ENCODE data around the gene LHFPL3. TPM values are rescaled to one million over a fixed set of nuclear protein-coding genes. Genes with fewer than 3 reads are reported as not detected.

The LHFPL3 gene
- total and polyA plus RNA-seq, 2 donors (not counting 3 experiments of a cell fraction or from before 2014, with no cell fraction given): not detected

DNA sequence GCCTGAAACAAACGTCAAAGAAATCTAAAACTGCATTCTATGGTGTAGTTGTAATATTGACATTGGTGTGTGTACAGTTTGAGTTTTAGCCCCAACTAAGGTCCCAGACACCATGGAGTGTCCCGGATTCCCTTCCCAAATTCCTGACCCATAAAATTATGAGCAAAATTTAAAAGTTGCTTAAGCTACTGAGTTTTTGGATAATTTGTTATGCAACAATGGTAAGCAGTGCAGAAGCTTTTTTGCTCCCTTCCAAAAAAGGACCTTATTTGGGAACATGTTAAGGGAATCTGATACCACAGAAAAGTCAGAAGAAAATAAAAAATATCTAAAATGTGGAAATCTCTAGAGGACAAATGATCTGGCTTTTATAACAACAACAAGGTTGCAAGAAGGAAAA lies 622.4 kb downstream of the LHFPL3 start:
- Histone ChIP-seq H3K9me3 (replicated peaks; ENCODE audit: control insufficient read depth, insufficient read depth, low read length) (no peaks in the 10 kb centered on the region), H3K79me2 (ENCODE audit: control insufficient read depth, insufficient read depth, low read length) (no peaks in the 10 kb centered on the region), H3K9me1 (replicated peaks; ENCODE audit: control insufficient read depth, extremely low read depth, insufficient read depth, low read length) (no peaks in the 10 kb centered on the region), H3K27ac (ENCODE audit: insufficient read depth, low read depth, low read length) (no peak overlapping the region), H4K20me1 (replicated peaks; ENCODE audit: control insufficient read depth, extremely low read depth, insufficient read depth, low read length) (no peaks in the 10 kb centered on the region), H3K36me3 (ENCODE audit: control insufficient read depth in 2 of 2, extremely low read depth in 1 of 2, insufficient read depth in 2 of 2, low read length in 2 of 2) (no peaks in the 10 kb centered on the region), H3K27me3 (ENCODE audit: control insufficient read depth in 2 of 2, insufficient read depth in 2 of 2, low read length in 2 of 2) (no peaks in the 10 kb centered on the region), H3K4me1 (ENCODE audit: control insufficient read depth, extremely low read depth, insufficient read depth, low read length) (peaks cover 8% of the 10 kb centered on the region), H2AFZ (ENCODE audit: low read depth, low read length) (no peak overlapping the region), H3K9ac (replicated peaks; ENCODE audit: extremely low read depth, insufficient read depth, low read length) (no peak overlapping the region), H3K4me2 (ENCODE audit: insufficient read depth, low read length) (no peak overlapping the region), H3K4me3 (replicated peaks in 1 of 3; ENCODE audit: insufficient read depth in 1 of 3, low read depth in 1 of 3, low read length in 3 of 3) (no peak overlapping the region)
- FAIRE-seq: no peak
- dilution Hi-C loops (cut with MboI; ENCODE audit: extremely low pct_ligation_motif_present, low sequenced_read_pairs): no loop called here
- TF ChIP-seq GATA2 (IDR thresholded peaks at IDR 0.05; ENCODE audit: insufficient read depth, insufficient read length, low read depth, low read length) (no peak), POLR2AphosphoS5 (IDR thresholded peaks at IDR 0.05; ENCODE audit: insufficient read depth, low read depth, low read length) (no peak), FOS (IDR thresholded peaks at IDR 0.05; ENCODE audit: borderline replicate concordance, insufficient read depth, low read length) (no peak), MAX (IDR thresholded peaks at IDR 0.05; ENCODE audit: insufficient read depth, insufficient read length) (no peak), POLR2A (IDR thresholded peaks at IDR 0.05; ENCODE audit: low read depth, low read length) (no peak), JUN (IDR thresholded peaks at IDR 0.05; ENCODE audit: borderline replicate concordance, insufficient read depth, insufficient read length, low read depth) (no peak), MYC (IDR thresholded peaks at IDR 0.05; ENCODE audit: low read depth, low read length) (no peak), CTCF (IDR thresholded peaks at IDR 0.05; ENCODE audit: extremely low read depth in 1 of 2, insufficient read depth in 1 of 2, low read depth in 1 of 2, low read length in 2 of 2) (no peak), EZH2 (IDR thresholded peaks at IDR 0.05; ENCODE audit: borderline replicate concordance, low read depth, low read length, severe bottlenecking) (no peak)
- no TSS peak for BruUV-seq (replicated peaks)
- intact Hi-C loops (cut with micrococcal nuclease): no loop called here
- CTCF ChIA-PET: no interaction called here
- DNase-seq (ENCODE audit: low read depth, low spot score): no peak
- POLR2A ChIA-PET: interaction anchor here (0.7 kb wide), 1 partner anchor 472 kb away, joined by 5 read pairs; no protein-coding TSS in a partner anchor

Measured in endothelial cell of umbilical vein (primary cell).